Measurements from ENCODE around the gene MTCL1.

Gene MTCL1

DNA sequence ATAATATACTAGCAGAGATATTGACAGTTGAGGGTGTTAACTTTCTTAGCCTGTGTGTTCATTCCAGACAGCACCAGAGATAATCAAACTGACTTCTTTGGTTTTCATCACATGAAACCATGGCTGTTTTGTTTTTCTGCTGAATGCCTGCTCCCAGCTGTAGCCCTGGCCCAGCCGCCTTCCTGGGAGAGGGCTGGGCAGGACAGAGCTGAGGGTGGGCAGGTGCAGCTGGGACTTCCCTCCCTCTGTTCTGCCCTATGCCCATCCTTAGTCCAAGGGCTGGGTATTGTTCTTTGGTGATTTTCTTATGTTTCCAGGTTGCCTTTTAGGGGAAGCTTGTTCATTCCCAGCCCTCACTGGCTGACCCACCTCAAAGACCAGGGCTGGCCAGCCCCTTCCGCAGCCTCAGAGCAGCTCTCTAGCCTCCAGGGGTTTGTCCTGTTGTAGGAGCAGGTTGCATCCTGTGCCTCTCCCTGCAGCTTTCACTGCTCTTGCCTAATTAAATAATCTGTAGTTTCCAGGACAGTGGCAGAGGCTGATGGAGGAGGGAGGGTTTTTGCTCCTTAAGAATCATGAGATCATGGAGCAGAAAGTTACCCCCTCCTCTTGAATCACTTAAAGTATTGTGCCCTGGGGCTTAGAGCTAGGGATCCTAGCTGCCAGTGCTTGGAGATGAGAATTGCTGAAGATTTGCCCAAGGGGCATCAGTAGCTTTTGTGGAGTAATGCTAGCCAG, 61.4 kb downstream of the MTCL1 start:
- H3K9me3 ChIP-seq (ENCODE audit: control insufficient read depth, low read length): no peaks in the 10 kb centered on the region
- no peak for DNase-seq (ENCODE audit: low read depth)
- H3K4me3 ChIP-seq (ENCODE audit: low read length): no peak overlapping the region
- H3K9ac ChIP-seq (ENCODE audit: low read length): no peak overlapping the region
- H3K36me3 ChIP-seq (ENCODE audit: control insufficient read depth, insufficient read depth, low read length, severe bottlenecking): peaks cover 8% of the 10 kb centered on the region
- H3K27me3 ChIP-seq (replicated peaks; ENCODE audit: control insufficient read depth, insufficient read depth, low read length): no peaks in the 10 kb centered on the region
- H3K4me1 ChIP-seq (ENCODE audit: control insufficient read depth, insufficient read depth, low read length): peaks cover 14% of the 10 kb centered on the region

DNA sequence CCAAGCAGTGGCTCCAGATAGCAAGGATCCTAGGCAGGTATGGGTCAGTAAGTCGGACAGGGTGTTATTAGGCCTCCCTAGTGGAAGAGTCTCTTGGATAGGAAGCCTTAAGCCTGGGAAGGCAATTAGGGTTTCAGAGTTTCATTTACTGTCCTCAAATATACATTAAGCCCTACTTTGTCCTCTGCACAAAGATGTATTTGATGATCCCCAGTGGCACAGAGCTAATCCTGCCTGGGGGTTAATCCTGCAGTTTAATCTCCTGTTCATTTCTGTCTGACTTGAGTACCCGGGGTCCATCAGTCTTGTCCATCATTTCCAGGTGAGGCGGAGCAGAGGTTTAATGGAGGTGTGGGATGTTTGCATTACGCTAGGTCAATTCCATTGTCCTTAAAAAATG, 62.0 kb downstream of the MTCL1 start:
- Histone ChIP-seq H3K36me3 (ENCODE audit: control insufficient read depth, insufficient read depth, low read length, severe bottlenecking) (peaks cover 8% of the 10 kb centered on the region), H3K4me1 (ENCODE audit: control insufficient read depth, insufficient read depth, low read length) (peaks cover 20% of the 10 kb centered on the region), H3K9ac (ENCODE audit: low read length) (no peak overlapping the region), H3K27me3 (replicated peaks; ENCODE audit: control insufficient read depth, insufficient read depth, low read length) (no peaks in the 10 kb centered on the region), H3K9me3 (ENCODE audit: control insufficient read depth, low read length) (no peaks in the 10 kb centered on the region), H3K4me3 (ENCODE audit: low read length) (no peak overlapping the region)
- no peak for DNase-seq (ENCODE audit: low read depth)

GRCh38 chr18:8769509-8770095, 64.2 kb downstream of the MTCL1 start:
- peaks cover 24% of the 10 kb centered on the region for H3K4me1 ChIP-seq (ENCODE audit: control insufficient read depth, insufficient read depth, low read length)
- H3K9me3 ChIP-seq (ENCODE audit: control insufficient read depth, low read length): no peaks in the 10 kb centered on the region
- no peak overlapping the region for H3K4me3 ChIP-seq (ENCODE audit: low read length)
- no peak for DNase-seq (ENCODE audit: low read depth)
- H3K36me3 ChIP-seq (ENCODE audit: control insufficient read depth, insufficient read depth, low read length, severe bottlenecking): no peaks in the 10 kb centered on the region
- H3K27me3 ChIP-seq (replicated peaks; ENCODE audit: control insufficient read depth, insufficient read depth, low read length): no peaks in the 10 kb centered on the region
- no peak overlapping the region for H3K9ac ChIP-seq (ENCODE audit: low read length)

DNA sequence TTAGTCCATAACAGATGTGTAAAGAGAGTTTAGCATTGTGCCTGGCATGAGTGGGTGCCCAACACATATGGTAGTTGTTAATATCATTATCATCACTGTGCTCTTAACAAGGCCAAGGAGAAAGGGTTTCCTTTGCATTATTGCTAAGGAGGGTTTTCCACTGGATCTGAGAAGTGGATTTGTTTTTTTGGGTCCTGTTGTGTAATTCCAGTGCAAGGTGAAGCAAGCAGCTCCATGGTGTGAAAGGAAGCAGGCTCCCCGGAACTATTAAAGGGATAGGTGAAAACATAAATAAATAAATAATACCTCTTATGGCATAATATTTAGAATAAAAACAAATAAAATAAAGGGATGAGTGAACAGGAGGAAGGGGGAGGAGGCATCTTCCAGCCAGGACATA, 65.3 kb downstream of the MTCL1 start:
- Histone ChIP-seq H3K4me3 (ENCODE audit: low read length) (no peak overlapping the region), H3K9ac (ENCODE audit: low read length) (no peak overlapping the region), H3K27me3 (replicated peaks; ENCODE audit: control insufficient read depth, insufficient read depth, low read length) (no peaks in the 10 kb centered on the region), H3K9me3 (ENCODE audit: control insufficient read depth, low read length) (no peaks in the 10 kb centered on the region), H3K36me3 (ENCODE audit: control insufficient read depth, insufficient read depth, low read length, severe bottlenecking) (no peaks in the 10 kb centered on the region), H3K4me1 (ENCODE audit: control insufficient read depth, insufficient read depth, low read length) (peaks cover 24% of the 10 kb centered on the region)
- no peak for DNase-seq (ENCODE audit: low read depth)

- H3K9me3 ChIP-seq (ENCODE audit: control insufficient read depth, low read length): no peaks in the 10 kb centered on the region
- no peaks in the 10 kb centered on the region for H3K27me3 ChIP-seq (replicated peaks; ENCODE audit: control insufficient read depth, insufficient read depth, low read length)
- peak; percentile 55 for DNase-seq (ENCODE audit: low read depth)
- H3K36me3 ChIP-seq (ENCODE audit: control insufficient read depth, insufficient read depth, low read length, severe bottlenecking): no peaks in the 10 kb centered on the region
- H3K9ac ChIP-seq (ENCODE audit: low read length): no peak overlapping the region
- H3K4me3 ChIP-seq (ENCODE audit: low read length): no peak overlapping the region
- peaks cover 17% of the 10 kb centered on the region for H3K4me1 ChIP-seq (ENCODE audit: control insufficient read depth, insufficient read depth, low read length)
These were observed 66.6 kb downstream of the MTCL1 start for GRCh38 chr18:8771930-8772329.

DNA sequence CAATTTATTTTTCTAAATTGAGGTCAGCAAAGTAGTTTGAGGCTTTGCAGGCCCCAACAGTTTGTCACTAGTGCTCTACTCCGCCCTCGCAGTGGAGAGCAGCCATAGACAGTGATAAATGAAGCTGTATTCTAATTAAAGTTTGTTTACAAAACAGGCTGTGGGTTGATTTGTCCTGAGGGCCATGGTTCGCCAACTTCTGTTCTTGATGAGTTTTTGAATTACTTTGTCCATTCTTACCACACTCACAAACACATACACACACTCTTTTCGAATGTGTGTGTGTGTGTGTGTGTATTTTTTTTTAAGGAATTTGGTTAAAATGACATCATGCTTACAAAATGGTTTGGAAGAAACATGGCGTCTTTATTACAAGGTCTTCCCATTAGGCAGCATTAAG, 68.6 kb downstream of the MTCL1 start:
- H3K9ac ChIP-seq (ENCODE audit: low read length): no peak overlapping the region
- H3K36me3 ChIP-seq (ENCODE audit: control insufficient read depth, insufficient read depth, low read length, severe bottlenecking): no peaks in the 10 kb centered on the region
- no peak overlapping the region for H3K4me3 ChIP-seq (ENCODE audit: low read length)
- H3K27me3 ChIP-seq (replicated peaks; ENCODE audit: control insufficient read depth, insufficient read depth, low read length): no peaks in the 10 kb centered on the region
- peaks cover 17% of the 10 kb centered on the region for H3K4me1 ChIP-seq (ENCODE audit: control insufficient read depth, insufficient read depth, low read length)
- H3K9me3 ChIP-seq (ENCODE audit: control insufficient read depth, low read length): no peaks in the 10 kb centered on the region
- no peak for DNase-seq (ENCODE audit: low read depth)

DNA sequence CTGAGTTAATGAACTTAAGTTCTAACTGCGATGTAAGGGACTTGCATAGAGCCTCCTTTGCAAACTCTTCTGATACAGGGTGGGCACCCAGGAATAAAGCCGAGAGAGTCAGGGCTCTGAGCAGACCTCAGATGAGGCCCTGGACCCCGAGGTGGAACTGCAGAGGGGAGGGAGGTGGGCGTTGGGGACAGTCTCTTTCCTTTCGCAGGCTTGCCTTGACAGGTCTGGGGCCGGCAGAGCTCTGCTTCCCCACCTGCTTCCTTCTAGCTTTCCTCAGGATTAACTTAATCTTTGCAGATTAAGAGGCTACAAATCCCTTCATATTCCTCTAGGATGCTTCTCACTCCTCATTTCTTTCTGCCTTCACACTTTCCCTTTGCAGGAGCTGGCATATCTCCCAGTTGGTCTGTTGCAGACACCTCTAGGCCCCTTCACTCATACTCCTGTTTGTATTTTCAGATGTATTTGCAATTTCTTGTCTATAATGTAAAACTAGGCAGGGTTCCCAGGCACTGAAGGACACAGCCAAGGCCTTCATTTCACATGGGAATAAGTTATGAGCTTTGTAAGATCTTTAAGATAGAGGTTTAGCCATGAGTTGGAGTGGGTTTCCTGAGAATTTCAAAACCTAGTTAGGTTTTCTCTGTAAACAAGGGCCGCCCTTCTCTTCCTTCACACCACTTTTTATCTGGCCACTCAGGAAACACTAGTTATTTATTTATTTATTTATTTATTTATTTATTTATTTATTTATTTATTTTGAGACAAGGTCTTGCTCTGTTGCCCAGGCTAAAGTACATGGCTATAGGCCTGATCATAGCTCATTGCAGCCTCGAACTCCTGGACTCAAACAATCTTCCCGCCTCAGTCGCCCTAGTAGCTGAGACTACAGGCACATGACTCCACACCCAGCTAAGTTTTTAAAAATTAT, 70.9 kb downstream of the MTCL1 start:
- Histone ChIP-seq H3K27me3 (replicated peaks; ENCODE audit: control insufficient read depth, insufficient read depth, low read length) (no peaks in the 10 kb centered on the region), H3K36me3 (ENCODE audit: control insufficient read depth, insufficient read depth, low read length, severe bottlenecking) (no peaks in the 10 kb centered on the region), H3K9ac (ENCODE audit: low read length) (no peak overlapping the region), H3K9me3 (ENCODE audit: control insufficient read depth, low read length) (no peaks in the 10 kb centered on the region), H3K4me1 (ENCODE audit: control insufficient read depth, insufficient read depth, low read length) (peaks cover 17% of the 10 kb centered on the region), H3K4me3 (ENCODE audit: low read length) (no peak overlapping the region)
- no peak for DNase-seq (ENCODE audit: low read depth)

DNA sequence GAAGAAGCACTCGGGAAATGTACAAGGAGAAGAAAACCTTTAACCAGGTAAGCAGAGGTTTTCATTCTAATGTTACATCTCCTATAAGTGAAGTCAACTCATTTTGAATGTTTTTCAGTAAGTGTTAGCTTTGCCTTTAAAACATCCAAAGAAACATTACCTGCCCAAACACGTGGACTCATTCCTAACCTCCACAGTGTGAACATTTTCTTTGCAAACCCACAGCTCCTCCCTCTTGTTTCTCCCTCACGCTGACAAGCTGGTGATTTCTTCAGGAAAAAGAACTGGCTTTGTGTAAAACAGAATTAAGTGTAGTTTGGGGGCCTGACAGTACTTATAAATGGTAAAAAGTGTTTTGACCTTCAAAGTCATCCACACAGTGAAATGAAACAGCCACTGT, 72.5 kb downstream of the MTCL1 start:
- Histone ChIP-seq H3K27me3 (replicated peaks; ENCODE audit: control insufficient read depth, insufficient read depth, low read length) (no peaks in the 10 kb centered on the region), H3K36me3 (ENCODE audit: control insufficient read depth, insufficient read depth, low read length, severe bottlenecking) (peaks cover 5% of the 10 kb centered on the region), H3K9ac (ENCODE audit: low read length) (no peak overlapping the region), H3K4me1 (ENCODE audit: control insufficient read depth, insufficient read depth, low read length) (peaks cover 10% of the 10 kb centered on the region), H3K9me3 (ENCODE audit: control insufficient read depth, low read length) (no peaks in the 10 kb centered on the region), H3K4me3 (ENCODE audit: low read length) (no peak overlapping the region)
- no peak for DNase-seq (ENCODE audit: low read depth)

GRCh38 chr18:8778386-8778785, 73.0 kb downstream of the MTCL1 start:
- Histone ChIP-seq H3K4me3 (ENCODE audit: low read length) (no peak overlapping the region), H3K4me1 (ENCODE audit: control insufficient read depth, insufficient read depth, low read length) (peaks cover 10% of the 10 kb centered on the region), H3K27me3 (replicated peaks; ENCODE audit: control insufficient read depth, insufficient read depth, low read length) (no peaks in the 10 kb centered on the region), H3K9ac (ENCODE audit: low read length) (no peak overlapping the region), H3K36me3 (ENCODE audit: control insufficient read depth, insufficient read depth, low read length, severe bottlenecking) (peaks cover 6% of the 10 kb centered on the region), H3K9me3 (ENCODE audit: control insufficient read depth, low read length) (no peaks in the 10 kb centered on the region)
- no peak for DNase-seq (ENCODE audit: low read depth)

DNA sequence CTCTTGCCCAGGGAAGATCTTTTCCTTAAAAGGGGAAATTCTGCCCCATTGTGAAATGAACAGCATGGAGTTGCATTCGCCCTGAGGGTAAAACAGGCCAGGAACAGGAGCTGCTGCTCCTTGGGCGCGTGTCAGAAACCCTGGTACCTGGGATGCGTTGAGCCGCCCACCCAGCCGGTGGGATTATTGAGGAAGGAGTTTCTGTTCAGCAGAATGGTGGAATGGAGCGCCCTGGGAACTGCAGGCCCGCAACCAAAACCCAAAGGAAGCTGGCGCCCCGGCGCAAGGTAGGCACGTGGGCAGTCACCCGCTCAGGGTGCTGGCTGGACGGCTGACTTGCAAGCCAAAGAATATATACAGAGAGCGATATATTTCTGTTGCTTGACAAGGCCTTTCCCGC, 73.5 kb downstream of the MTCL1 start:
- DNase-seq (ENCODE audit: low read depth): no peak
- Histone ChIP-seq H3K27me3 (replicated peaks; ENCODE audit: control insufficient read depth, insufficient read depth, low read length) (no peaks in the 10 kb centered on the region), H3K36me3 (ENCODE audit: control insufficient read depth, insufficient read depth, low read length, severe bottlenecking) (peaks cover 6% of the 10 kb centered on the region), H3K9me3 (ENCODE audit: control insufficient read depth, low read length) (no peaks in the 10 kb centered on the region), H3K9ac (ENCODE audit: low read length) (no peak overlapping the region), H3K4me3 (ENCODE audit: low read length) (no peak overlapping the region), H3K4me1 (ENCODE audit: control insufficient read depth, insufficient read depth, low read length) (peaks cover 10% of the 10 kb centered on the region)

DNA sequence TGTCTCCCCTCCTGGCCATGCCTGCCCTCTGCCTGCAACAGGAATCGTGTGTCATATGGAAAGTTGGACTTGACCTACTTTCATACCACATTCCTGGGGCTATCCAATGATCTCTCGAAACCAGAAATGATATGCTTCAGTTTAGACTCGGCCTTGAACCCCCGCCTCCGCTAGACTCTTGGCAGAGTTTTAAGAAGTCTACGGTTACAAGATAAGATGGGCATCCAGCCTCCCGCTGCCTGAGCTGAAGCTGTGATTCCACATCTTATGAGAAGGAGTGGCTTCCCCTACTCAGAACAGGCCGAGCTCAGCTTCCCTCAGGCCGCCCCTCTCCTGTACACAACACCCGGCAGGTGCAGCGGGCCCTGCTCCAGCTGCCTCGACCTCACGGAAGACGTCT, 73.9 kb downstream of the MTCL1 start:
- Histone ChIP-seq H3K4me1 (ENCODE audit: control insufficient read depth, insufficient read depth, low read length) (peaks cover 9% of the 10 kb centered on the region), H3K9me3 (ENCODE audit: control insufficient read depth, low read length) (no peaks in the 10 kb centered on the region)

More for the DNA sequence above, 73.9 kb downstream of the MTCL1 start:
- H3K4me3 ChIP-seq (ENCODE audit: low read length): no peak overlapping the region
- H3K9ac ChIP-seq (ENCODE audit: low read length): no peak overlapping the region
- H3K36me3 ChIP-seq (ENCODE audit: control insufficient read depth, insufficient read depth, low read length, severe bottlenecking): peaks cover 10% of the 10 kb centered on the region
- no peaks in the 10 kb centered on the region for H3K27me3 ChIP-seq (replicated peaks; ENCODE audit: control insufficient read depth, insufficient read depth, low read length)
- no peak for DNase-seq (ENCODE audit: low read depth)
